Type B pancreatic cell (in vitro differentiated cells): ENCODE measurements around the gene OTOS. TPM values are rescaled to one million over a fixed set of nuclear protein-coding genes. Genes with fewer than 3 reads are reported as not detected.

Experiments
- DNase-seq: peaks from one replicate; pipeline ENCODE4 v3.0.0; 2021; ENCODE audit warnings: mixed read lengths; ENCODE audit not compliant: unreplicated experiment; ENCODE audit errors: extremely low spot score
- H3K27ac Mint-ChIP-seq: 2 replicates; pipeline ENCODE4 v1.8.0; 2021; ENCODE audit warnings: mild to moderate bottlenecking, mixed read lengths
- H3K27me3 Mint-ChIP-seq: 2 replicates; pipeline ENCODE4 v1.8.0; 2021; ENCODE audit warnings: mixed read lengths
- H3K36me3 Mint-ChIP-seq: 2 replicates; pipeline ENCODE4 v1.8.0; 2021; ENCODE audit warnings: mixed read lengths
- H3K4me1 Mint-ChIP-seq: one replicate; pipeline ENCODE4 v1.8.0; 2021; ENCODE audit warnings: mixed read lengths; ENCODE audit not compliant: unreplicated experiment
- H3K4me3 Mint-ChIP-seq: 2 replicates; pipeline ENCODE4 v1.8.0; 2021; ENCODE audit warnings: mild to moderate bottlenecking, mixed read lengths
- H3K9me3 Mint-ChIP-seq: 2 replicates; pipeline ENCODE4 v1.8.0; 2021; ENCODE audit warnings: mixed read lengths
- total RNA-seq: library from RNA; stranded (reverse); gene quantifications from 2 replicates; pipeline ENCODE4 v1.2.1, GENCODE V29; 2021; ENCODE audit warnings: low replicate concordance
- TF ChIP-seq, protein P1 (sequence below): fragments of 200-600 bp; sonication (generic); conservative IDR thresholded peaks from 2 replicates; pipeline ENCODE4 v1.5.0; 2021; ENCODE audit warnings: antibody characterized with exemption, mild to moderate bottlenecking

The OTOS gene
- total RNA-seq, 1 donor from 2014 or later = not detected

DNA sequence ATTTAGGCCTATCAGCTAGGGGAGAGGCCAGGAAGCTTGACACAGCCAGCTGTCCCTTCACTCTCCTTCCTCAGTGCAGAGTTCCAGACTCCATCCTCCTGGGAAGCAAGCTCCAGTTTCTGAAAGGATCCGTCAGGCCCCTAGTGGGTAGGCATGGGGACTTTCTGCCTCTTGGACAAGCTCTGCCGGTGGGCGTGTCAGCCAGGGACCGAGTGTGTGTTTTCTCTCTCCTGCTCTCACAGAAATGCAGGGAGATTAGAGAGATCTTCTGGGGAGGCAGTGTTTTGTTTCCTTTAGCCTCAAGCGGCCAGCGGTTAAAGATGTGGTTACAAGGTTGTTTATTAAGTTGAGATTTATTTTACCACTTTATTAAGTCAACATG is 29.9 kb upstream of the OTOS start:
- peaks cover 31% of the 10 kb centered on the region for H3K27me3 Mint-ChIP-seq
- H3K36me3 Mint-ChIP-seq = no peaks in the 10 kb centered on the region
- TF ChIP-seq, protein P1, sequence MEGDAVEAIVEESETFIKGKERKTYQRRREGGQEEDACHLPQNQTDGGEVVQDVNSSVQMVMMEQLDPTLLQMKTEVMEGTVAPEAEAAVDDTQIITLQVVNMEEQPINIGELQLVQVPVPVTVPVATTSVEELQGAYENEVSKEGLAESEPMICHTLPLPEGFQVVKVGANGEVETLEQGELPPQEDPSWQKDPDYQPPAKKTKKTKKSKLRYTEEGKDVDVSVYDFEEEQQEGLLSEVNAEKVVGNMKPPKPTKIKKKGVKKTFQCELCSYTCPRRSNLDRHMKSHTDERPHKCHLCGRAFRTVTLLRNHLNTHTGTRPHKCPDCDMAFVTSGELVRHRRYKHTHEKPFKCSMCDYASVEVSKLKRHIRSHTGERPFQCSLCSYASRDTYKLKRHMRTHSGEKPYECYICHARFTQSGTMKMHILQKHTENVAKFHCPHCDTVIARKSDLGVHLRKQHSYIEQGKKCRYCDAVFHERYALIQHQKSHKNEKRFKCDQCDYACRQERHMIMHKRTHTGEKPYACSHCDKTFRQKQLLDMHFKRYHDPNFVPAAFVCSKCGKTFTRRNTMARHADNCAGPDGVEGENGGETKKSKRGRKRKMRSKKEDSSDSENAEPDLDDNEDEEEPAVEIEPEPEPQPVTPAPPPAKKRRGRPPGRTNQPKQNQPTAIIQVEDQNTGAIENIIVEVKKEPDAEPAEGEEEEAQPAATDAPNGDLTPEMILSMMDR = peak; percentile 35
- H3K27ac Mint-ChIP-seq = no peak overlapping the region
- no peak for DNase-seq
- no peak overlapping the region for H3K4me3 Mint-ChIP-seq
- H3K9me3 Mint-ChIP-seq = no peaks in the 10 kb centered on the region
- peaks cover 15% of the 10 kb centered on the region for H3K4me1 Mint-ChIP-seq

DNA sequence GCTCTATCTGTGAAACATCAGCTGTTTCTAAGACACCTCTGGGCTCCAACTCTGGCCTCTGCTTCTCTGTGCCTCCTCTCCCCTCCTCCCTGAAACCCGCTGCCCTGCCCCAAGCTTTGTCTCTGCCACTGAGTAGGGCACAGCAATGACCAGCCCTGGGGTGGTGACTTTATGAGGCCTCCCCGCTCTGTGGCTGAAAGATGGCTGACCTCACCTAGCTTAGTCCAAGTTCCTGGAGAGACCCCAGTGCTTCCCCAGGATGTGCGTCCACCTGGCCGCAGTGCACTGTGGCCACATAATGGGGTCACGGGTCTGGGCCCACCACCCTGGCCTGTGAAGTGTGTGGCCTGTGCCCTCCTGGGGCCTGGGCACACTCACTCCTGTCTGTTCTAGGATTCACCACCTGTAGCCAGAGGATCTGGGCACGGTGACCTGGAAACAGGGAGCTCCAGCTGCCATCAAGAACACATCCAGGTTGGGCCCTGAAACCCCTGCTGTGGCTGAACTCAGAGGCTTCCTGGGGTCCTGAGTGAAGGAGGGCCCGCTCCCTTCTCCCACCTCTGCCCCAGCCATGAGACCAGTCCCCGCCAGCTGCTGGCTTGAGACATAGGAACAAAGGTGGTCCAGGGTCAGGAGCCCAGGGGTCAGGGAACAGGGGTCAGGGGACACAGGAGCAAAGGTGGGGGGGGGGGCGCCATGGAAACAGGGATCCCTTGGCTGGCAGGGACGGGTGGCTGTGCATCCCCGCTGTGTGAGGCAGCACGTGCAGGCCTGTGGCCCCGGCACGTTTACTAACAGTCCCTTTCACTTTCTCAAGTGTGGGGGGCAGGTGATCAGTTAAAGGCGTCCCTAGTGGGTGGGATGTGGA is 29.3 kb upstream of the OTOS start:
- Mint-ChIP-seq H3K4me3 (no peak overlapping the region), H3K9me3 (no peaks in the 10 kb centered on the region), H3K27me3 (peaks cover 33% of the 10 kb centered on the region), H3K27ac (no peak overlapping the region), H3K36me3 (no peaks in the 10 kb centered on the region), H3K4me1 (peaks cover 15% of the 10 kb centered on the region)
- DNase-seq = no peak
- TF ChIP-seq, protein P1 = no peak

DNA sequence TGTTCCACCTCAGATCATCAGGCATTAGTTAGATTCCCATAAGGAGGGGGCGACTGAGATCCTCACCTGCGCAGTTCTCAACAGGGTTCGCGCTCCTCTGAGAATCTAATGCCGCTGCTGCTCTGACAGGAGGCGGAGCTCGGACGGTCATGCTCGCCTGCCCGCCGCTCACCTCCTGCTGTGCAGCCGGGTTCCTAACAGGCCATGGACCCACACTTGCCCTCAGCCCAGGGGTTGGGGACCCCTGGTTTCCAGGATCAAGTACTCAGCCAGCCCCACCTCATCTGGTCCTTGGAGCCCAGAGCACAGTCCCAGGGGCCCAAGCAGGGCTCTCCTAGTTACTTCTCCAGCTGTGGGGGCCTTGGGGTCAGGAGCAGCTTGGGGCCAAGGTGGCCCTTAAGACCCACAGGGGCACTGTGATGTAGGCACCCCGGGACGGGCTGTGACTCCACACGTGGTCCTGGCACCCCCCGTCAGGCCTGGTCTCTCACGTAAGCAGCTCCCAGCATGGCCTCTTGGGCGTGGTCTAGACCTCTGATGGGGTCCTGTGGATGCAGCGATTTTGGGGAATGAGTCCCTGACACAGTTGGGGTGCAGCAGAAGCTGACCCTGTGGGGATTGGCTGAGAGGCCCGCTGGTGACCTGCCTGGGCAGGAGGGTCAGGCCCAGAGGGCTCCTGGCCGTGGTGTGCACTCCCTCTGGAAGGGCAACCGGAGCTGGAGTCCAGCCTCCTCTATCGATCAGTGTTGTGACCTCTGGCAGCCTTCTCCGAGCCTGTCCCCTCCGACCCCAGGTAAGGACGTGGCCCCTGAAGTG is 28.3 kb upstream of the OTOS start:
- DNase-seq = no peak
- no peaks in the 10 kb centered on the region for H3K36me3 Mint-ChIP-seq

DNA sequence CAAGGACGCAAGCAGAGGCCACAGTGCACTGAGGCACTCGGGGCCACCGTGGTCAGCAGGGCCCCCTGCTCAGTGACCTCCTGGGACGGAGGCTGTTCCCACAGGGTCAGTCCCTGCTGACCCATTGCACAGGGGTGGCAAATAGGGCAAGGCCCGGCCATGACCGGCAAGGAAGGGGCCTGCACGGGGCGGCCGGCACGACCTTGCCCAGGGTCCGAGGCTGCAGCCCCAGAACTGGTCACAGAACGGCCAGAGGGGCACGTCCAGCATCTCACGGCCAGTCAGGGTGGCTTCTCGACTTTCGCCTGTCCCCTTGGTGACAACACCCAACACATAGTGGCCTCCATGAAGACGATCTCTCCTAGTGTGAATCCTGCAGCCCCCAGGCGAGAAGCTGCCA is 27.6 kb upstream of the OTOS start:
- H3K36me3 Mint-ChIP-seq = no peaks in the 10 kb centered on the region
- no peak overlapping the region for H3K4me3 Mint-ChIP-seq
- peaks cover 38% of the 10 kb centered on the region for H3K27me3 Mint-ChIP-seq
- peaks cover 15% of the 10 kb centered on the region for H3K4me1 Mint-ChIP-seq
- no peaks in the 10 kb centered on the region for H3K9me3 Mint-ChIP-seq
- H3K27ac Mint-ChIP-seq = no peak overlapping the region
- TF ChIP-seq, protein P1 = no peak
- no peak for DNase-seq

More for the DNA sequence above, 28.3 kb upstream of the OTOS start:
- Mint-ChIP-seq H3K27ac (no peak overlapping the region), H3K9me3 (no peaks in the 10 kb centered on the region), H3K27me3 (peaks cover 34% of the 10 kb centered on the region), H3K4me1 (peaks cover 15% of the 10 kb centered on the region), H3K4me3 (no peak overlapping the region)
- TF ChIP-seq, protein P1 = no peak

DNA sequence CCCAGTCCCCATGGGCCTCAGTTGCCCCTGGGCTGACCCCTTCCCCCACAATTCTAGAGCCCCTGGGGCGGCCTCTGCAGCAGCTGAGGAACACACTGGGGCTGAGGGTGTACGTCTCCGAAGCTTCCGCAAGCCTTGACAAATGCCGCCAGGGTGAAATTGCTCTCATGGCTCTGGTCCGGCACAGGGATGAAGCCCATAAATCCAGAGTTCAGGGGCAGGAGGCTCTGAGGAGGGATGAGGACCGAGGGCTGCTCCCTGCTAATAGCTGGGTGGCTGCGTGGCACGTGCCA is 27.1 kb upstream of the OTOS start:
- Mint-ChIP-seq H3K27me3 (peaks cover 39% of the 10 kb centered on the region), H3K27ac (no peak overlapping the region), H3K4me3 (no peak overlapping the region), H3K4me1 (peaks cover 15% of the 10 kb centered on the region), H3K9me3 (no peaks in the 10 kb centered on the region), H3K36me3 (no peaks in the 10 kb centered on the region)
- DNase-seq = no peak
- TF ChIP-seq, protein P1 = no peak
